ELR (cell line): ENCODE measurements around the gene RNU1-4.
"Not testable (repeated sequence)": the region's sequence is repeated elsewhere in the genome, so short reads cannot be mapped to it uniquely, and the experiment has no call there.

Experiments
- DNase-seq: peaks from one replicate; pipeline ENCODE4 v3.0.0-alpha.2; 2015; ENCODE audit warnings: low read depth

RNU1-4 gene

DNA sequence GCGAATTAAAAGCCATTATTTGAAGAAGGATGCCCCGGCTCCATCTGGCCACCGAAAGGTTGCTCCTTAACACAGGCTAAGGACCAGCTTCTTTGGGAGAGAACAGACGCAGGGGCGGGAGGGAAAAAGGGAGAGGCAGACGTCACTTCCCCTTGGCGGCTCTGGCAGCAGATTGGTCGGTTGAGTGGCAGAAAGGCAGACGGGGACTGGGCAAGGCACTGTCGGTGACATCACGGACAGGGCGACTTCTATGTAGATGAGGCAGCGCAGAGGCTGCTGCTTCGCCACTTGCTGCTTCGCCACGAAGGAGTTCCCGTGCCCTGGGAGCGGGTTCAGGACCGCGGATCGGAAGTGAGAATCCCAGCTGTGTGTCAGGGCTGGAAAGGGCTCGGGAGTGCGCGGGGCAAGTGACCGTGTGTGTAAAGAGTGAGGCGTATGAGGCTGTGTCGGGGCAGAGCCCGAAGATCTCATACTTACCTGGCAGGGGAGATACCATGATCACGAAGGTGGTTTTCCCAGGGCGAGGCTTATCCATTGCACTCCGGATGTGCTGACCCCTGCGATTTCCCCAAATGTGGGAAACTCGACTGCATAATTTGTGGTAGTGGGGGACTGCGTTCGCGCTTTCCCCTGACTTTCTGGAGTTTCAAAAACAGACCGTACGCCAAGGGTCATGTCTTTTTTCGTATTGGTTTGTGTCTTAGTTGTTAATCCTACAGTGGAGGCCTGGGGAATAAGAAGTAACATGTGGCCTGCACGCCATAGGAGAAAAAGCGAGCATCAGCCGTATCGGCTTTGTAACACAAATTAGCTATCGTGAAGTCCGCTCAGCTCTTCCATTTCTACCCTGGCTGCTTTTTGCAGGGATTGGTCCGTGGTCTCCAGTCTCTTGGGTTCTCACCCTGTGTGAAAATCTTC lies at the start of gene RNU1-4:
Gene RNU1-4 (plus strand): TSS at position 470 of the 918 bp plus-strand sequence.
- not testable (repeated sequence) for DNase-seq

DNA sequence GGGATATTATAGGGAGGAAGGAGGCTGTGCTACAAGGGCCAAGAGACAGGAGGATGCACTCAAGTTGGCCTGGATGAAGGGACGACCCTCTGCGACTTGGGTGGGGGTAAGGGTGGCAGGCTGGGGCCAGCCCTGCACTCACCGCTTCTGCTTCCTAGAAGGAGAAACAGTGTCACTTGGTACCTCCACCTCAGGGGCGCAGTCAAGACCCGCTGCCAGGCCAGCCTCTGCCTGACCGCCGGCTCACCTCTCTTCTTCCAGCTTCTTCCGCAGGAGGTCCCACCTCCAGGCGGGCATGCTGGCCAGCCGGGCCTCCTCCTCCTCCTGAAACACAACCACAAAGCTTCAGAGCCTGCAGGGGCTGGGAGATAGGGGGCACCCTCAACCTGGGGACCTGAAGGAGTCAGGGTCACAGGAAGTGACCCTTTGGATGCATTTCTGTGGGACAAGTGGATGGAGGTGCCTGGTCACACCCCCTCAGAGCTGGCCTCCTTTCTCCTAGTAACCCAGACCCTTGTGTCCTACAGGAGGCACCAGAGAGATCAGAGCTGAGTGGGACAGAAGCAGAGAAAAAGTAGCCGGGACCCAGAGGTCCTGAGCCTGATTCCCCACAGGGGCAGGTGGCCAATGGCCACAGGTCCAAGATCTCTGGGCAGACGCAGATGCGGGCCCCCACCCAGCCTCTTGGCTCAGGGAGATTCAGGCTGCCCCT lies 49.2 kb upstream of the RNU1-4 start:
- DNase-seq = not testable (repeated sequence)

DNA sequence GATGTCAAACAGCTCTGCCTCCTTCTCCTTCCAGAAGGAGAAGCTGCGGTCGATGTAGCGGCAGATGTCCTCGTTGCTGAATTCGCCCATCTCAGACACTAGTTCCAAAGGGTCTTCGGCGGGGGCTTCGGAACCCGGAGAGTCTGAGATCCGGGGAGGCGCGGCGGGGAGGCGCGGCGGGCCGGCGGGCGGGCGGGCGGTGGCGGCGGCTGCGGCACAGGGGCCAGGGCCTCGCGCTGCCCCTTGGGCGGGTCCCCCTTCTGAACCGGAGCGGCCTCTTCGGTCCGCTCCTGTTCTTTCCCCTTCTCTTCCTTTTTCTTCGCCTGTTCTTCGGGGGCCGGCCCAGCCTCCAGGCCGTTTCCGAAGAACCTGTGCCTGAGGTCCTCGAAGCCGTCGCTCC lies 48.0 kb upstream of the RNU1-4 start:
- DNase-seq = not testable (repeated sequence)

- not testable (repeated sequence) for DNase-seq
Measured at GRCh38 chr1:16692717-16693448, 47.4 kb upstream of the RNU1-4 start.

DNA sequence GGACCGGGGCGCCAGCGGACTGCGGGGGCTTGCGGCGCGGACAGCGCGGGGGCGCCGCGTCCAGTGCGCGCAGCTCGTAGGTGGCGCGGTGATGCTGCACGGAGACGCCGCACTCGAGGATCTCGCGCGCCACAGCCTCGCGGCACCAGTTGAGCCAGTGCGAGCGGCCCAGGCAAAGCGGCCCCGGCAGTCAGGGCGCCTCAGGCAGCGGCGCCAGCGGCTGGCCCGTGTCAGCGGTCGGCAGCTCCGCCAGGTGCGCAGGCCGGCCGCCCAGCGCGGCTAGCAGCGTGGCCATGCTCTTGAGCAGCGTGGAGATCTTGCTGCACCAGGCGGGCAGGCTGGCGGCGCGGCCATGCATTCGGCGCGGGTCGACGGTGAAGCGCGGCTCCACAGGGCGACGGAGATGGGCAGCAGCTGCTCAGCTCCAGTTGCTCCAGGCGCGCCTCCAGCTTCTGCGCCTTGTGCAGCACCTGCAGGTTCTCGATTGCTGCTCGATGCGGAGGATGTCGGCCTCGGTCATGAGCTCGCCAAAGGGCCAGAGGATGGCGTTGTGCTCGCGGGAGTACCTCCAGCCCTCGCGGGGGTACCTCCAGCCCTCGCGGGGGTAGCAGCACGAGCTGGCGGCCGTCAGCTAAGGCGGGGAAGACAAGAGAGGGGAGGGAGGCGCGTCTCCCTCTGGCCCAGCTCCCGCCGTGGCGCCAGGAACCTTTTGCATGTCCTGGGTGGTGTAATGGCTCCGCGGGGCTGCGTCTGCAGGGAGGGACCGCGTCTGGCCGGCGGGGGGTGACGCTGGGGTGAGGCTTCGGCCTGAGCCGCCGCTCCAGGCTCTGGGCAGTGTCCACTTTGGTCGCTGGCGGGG lies 46.6 kb upstream of the RNU1-4 start:
- DNase-seq = not testable (repeated sequence)

DNA sequence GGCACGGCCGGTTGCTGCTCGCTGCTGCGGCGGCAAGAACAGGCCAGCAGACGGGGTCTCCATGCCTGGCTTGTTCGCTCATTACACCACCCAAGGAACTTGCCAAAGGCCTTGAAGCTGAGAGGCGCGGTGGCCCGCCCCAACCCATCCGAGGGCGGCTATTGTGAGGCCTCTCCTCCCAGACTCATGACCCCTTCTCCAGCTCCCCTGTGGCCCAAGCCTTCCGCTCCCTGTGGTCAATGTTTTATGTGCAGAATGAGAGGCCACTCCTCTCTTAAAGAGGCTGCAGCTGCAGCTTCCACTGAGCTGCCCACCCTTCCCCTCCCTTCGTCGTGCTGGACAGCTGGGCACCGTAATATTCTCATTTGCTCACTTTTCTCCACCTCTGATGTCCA lies 46.0 kb upstream of the RNU1-4 start:
- DNase-seq = not testable (repeated sequence)

DNA sequence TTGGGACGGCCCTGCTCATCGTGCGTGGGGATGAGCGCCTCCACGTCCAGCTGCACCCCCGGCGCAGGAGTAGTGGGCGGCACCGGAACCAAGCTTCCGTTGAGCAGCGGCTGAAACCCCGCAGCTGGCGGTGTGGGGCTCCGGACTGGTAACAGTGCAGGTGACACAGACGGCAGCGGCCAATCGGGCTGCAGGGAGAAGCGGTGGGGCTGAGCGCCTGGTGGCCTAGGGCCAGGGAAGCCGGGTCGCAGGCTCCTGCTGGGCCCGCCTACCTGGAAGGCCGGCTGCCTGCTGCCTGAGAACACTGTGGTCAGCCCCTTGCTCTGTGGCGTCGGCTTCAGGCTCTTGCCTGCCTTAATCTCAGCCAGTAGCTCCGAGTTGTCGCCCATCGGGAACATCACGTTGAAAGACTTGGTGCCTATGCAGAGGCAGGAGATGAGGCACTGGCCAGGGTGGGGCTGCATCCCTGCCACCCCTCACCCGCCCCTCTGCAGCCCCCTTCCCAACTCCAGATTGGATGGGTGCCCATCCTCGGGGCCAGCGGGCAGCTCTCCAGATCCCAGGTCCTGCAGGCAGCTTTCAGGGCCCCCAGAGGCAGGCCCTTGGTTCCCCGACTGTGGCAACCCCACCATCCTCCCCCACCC lies 43.7 kb upstream of the RNU1-4 start:
- DNase-seq = not testable (repeated sequence)

GRCh38 chr1:16697152-16697551 lies 43.2 kb upstream of the RNU1-4 start:
- DNase-seq = not testable (repeated sequence)

- not testable (repeated sequence) for DNase-seq
Measured at GRCh38 chr1:16699440-16699839, 40.9 kb upstream of the RNU1-4 start.

GRCh38 chr1:16700138-16700895 lies 40.0 kb upstream of the RNU1-4 start:
- DNase-seq = not testable (repeated sequence)

GRCh38 chr1:16701189-16701588 lies 39.1 kb upstream of the RNU1-4 start:
- not testable (repeated sequence) for DNase-seq

DNA sequence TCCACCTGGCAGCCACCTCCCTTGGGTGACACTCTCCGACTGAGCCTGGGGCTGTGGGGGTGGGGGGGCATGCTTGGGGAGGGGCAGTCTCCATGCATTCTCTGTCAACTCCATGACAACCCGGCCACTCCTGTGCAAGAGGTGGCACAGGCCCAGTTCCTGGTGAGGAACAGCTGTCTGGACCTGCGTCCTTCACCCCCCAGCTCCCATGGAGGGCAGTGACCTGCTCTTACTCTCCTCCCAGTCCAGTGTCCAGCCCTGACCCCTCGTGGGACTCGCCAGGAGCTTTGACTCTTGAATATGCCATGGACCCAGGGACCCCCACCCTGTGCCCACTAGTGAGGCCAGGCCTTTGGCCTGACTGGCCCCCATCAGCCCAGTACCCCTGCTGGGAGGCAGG lies 38.0 kb upstream of the RNU1-4 start:
- DNase-seq = not testable (repeated sequence)

GRCh38 chr1:16703141-16703540 lies 37.2 kb upstream of the RNU1-4 start:
- DNase-seq = not testable (repeated sequence)

- not testable (repeated sequence) for DNase-seq
Measured at GRCh38 chr1:16703602-16704001, 36.7 kb upstream of the RNU1-4 start.

DNA sequence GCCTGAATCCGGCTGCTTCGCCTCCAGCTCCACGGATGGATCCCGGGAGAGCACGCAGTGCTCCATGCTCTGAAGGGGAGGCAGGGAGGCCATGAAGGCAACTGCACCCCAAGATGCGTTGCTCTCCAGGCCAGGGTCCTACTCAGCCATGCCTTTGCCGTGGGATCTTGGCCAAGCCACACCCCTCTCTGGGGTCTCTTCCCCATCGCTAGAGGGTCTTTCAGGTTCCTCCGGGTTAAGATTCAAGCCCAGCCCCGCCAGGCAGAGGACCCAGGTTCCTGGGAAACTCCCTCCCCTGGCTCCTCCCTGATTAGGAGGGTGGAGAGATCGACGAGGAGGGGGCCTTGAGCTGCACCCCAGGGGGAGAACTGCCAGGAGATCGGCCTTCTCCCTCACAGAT lies 36.2 kb upstream of the RNU1-4 start:
- DNase-seq = not testable (repeated sequence)

DNA sequence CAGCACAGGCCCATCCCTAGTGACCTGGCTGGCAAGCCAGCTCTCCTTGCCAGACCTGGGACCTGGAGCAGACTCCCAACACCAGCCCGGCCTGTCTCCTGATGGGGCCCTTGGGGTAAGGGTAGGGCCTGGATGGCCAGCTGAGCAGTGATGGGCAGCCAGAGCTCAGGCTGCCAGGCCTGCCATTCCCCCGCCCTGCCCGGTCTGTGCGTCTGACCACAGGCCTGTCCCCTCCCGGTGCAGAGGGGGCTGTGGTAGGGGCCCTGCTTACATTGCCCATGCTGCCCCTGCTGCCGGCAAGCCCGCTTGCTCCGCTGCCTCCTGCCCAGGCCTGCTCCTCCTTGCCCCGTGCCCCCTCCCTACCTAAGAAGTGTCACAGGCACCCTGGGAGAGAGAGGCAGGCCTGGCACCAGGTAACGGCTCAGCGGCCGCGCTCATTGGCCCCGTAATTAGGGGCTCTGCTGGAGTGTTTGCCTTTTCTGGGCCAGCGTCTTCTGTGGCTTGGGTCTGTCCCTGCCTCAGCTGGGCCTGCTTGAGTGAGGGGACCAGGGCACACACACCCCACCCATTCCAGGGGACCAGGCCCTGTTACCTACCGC lies 35.7 kb upstream of the RNU1-4 start:
- not testable (repeated sequence) for DNase-seq

- not testable (repeated sequence) for DNase-seq
Measured at GRCh38 chr1:16706302-16706701, 34.0 kb upstream of the RNU1-4 start.

- DNase-seq = not testable (repeated sequence)
Measured at GRCh38 chr1:16707130-16708093, 32.9 kb upstream of the RNU1-4 start.
